Natural killer cell (primary cell): ENCODE measurements around the gene JPT2. TPM values are rescaled to one million over a fixed set of nuclear protein-coding genes. Genes with fewer than 3 reads are reported as not detected.

Experiments
- ATAC-seq, 3 donors: fragments of 150-1000 bp in 2 of 3; fragments of 200-7000 bp in 1 of 3; cut with Tn5 transposase; 1 replicate in 1 of 3; 2 replicates in 2 of 3; pipeline ENCODE4 v1.10.0; 2021; ENCODE audit warnings: mild to moderate bottlenecking in 2 of 3, moderate library complexity in 2 of 3
- DNase-seq, 2 donors: peaks; one replicate each; pipeline versions ENCODE4 v3.0.0 to v3.0.0-alpha.2; 2013 to 2021; ENCODE audit warnings: mixed read lengths in 1 of 2
- H3K27ac ChIP-seq: one replicate; pipeline ENCODE4 v1.5.1; 2013; ENCODE audit warnings: mild to moderate bottlenecking, low read length
- H3K27me3 ChIP-seq: one replicate; pipeline ENCODE4 v1.6.1; 2013; ENCODE audit warnings: low read length; ENCODE audit not compliant: control insufficient read depth, insufficient read depth
- H3K36me3 ChIP-seq: one replicate; pipeline ENCODE4 v1.6.1; 2013; ENCODE audit warnings: low read length; ENCODE audit not compliant: control insufficient read depth, insufficient read depth
- H3K4me1 ChIP-seq: one replicate; pipeline ENCODE4 v1.6.1; 2013; ENCODE audit warnings: low read length; ENCODE audit not compliant: control insufficient read depth, insufficient read depth
- H3K4me3 ChIP-seq: one replicate; pipeline ENCODE4 v1.5.1; 2013; ENCODE audit warnings: low read length
- H3K9me3 ChIP-seq: one replicate; pipeline ENCODE4 v1.6.1; 2013; ENCODE audit warnings: low read length; ENCODE audit not compliant: control insufficient read depth, insufficient read depth
- H3K27ac Mint-ChIP-seq, 2 donors: one replicate each; pipeline ENCODE4 v1.8.0; 2022; ENCODE audit warnings: mild to moderate bottlenecking in 2 of 2, mixed read lengths in 2 of 2, moderate library complexity in 1 of 2
- H3K27me3 Mint-ChIP-seq, 2 donors: one replicate each; pipeline ENCODE4 v1.8.0; 2022; ENCODE audit warnings: low read depth in 2 of 2, mixed read lengths in 2 of 2
- H3K36me3 Mint-ChIP-seq: one replicate; pipeline ENCODE4 v1.8.0; 2022; ENCODE audit warnings: mixed read lengths
- H3K4me1 Mint-ChIP-seq, 2 donors: one replicate each; pipeline ENCODE4 v1.8.0; 2022; ENCODE audit warnings: mixed read lengths in 2 of 2
- H3K4me3 Mint-ChIP-seq: one replicate; pipeline ENCODE4 v1.8.0; 2022; ENCODE audit warnings: mild to moderate bottlenecking, moderate library complexity, mixed read lengths
- H3K9me3 Mint-ChIP-seq, 2 donors: one replicate each; pipeline ENCODE4 v1.8.0; 2022; ENCODE audit warnings: mixed read lengths in 2 of 2
- WGBS: methylation state at CpG from one replicate; pipeline ENCODE4 v1.1.7; 2013; ENCODE audit warnings: missing lambda C conversion rate; ENCODE audit not compliant: insufficient coverage; 5-methylcytosine and 5-hydroxymethylcytosine counted together
- intact Hi-C: fragments of 100-400 bp; cut with micrococcal nuclease; formaldehyde crosslinking; loops from one replicate; pipeline ENCODE4 v1.14.2; 2022
- total RNA-seq, 4 donors: library from RNA; stranded (reverse); fragments of 120-200 nt in 1 of 4; gene quantifications; one replicate each; pipeline versions ENCODE4 v1.2.3 to v1.2.4, GENCODE V29; 2013 to 2022
- TF ChIP-seq, protein P1 (sequence below): fragments of 200-600 bp; IDR thresholded peaks from one replicate; pipeline ENCODE4 v1.8.0; 2022; ENCODE audit warnings: antibody characterized with exemption

Gene JPT2
- total RNA-seq, 3 donors from 2014 or later (not counting 1 experiment from before 2014, with no cell fraction given) = 12.2 to 28.4 (median 14.2) TPM

DNA sequence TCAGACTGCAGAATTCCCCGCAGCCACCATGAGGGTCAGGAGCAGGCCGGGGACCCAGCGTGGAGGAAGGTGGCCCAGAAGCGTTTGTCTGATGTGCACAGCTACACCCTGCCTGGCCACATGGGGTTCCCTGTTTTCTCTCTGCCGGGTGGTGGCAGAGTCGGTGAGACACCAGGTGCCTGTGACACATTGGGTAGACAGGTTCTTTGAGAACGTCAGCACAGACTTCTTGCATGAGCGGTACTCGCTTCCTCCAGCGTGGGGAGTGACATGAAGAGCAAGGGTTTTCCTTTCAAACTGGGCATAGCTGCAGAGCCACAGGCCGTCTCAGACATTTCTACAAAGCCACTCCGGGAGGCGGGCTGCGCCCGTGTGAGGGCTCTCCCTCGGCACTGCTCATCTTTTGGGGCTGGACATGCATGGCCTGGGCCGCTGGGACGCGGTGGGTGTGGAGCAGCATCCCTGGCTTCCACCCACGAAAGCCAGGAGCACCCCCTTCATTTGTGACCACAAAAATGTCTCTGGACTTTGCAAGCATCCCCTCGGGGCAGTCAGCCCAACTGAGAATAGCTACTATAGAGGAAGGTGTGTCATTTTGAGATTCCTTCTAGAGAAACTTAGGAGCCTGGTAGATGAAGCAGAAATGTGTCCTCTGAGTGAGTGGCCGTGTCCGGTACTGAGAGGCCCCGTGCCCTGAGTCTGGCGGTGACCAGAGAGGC is 67.3 kb downstream of the JPT2 start:
- Histone ChIP-seq H3K27me3 (no peaks in the 10 kb centered on the region), H3K36me3 (peaks cover 60% of the 10 kb centered on the region), H3K27ac (no peak overlapping the region), H3K4me1 (no peaks in the 10 kb centered on the region), H3K4me3 (no peak overlapping the region), H3K9me3 (no peaks in the 10 kb centered on the region)
- H3K27me3 Mint-ChIP-seq = no peaks in the 10 kb centered on the region
- H3K4me1 Mint-ChIP-seq = peaks cover 7% of the 10 kb centered on the region in 2 donors
- no peaks in the 10 kb centered on the region for H3K9me3 Mint-ChIP-seq
- intact Hi-C loops = no loop called here
- H3K36me3 Mint-ChIP-seq = peaks cover 5% of the 10 kb centered on the region
- H3K4me3 Mint-ChIP-seq = no peak overlapping the region
- TF ChIP-seq, protein P1, sequence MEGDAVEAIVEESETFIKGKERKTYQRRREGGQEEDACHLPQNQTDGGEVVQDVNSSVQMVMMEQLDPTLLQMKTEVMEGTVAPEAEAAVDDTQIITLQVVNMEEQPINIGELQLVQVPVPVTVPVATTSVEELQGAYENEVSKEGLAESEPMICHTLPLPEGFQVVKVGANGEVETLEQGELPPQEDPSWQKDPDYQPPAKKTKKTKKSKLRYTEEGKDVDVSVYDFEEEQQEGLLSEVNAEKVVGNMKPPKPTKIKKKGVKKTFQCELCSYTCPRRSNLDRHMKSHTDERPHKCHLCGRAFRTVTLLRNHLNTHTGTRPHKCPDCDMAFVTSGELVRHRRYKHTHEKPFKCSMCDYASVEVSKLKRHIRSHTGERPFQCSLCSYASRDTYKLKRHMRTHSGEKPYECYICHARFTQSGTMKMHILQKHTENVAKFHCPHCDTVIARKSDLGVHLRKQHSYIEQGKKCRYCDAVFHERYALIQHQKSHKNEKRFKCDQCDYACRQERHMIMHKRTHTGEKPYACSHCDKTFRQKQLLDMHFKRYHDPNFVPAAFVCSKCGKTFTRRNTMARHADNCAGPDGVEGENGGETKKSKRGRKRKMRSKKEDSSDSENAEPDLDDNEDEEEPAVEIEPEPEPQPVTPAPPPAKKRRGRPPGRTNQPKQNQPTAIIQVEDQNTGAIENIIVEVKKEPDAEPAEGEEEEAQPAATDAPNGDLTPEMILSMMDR = no peak
- DNase-seq (no peak), ATAC-seq (no peak)
- H3K27ac Mint-ChIP-seq = peak overlapping the region in 1 of 2 donors; percentile 32
- WGBS = 94% methylated on average over 25 of the region's 25 CpGs

DNA sequence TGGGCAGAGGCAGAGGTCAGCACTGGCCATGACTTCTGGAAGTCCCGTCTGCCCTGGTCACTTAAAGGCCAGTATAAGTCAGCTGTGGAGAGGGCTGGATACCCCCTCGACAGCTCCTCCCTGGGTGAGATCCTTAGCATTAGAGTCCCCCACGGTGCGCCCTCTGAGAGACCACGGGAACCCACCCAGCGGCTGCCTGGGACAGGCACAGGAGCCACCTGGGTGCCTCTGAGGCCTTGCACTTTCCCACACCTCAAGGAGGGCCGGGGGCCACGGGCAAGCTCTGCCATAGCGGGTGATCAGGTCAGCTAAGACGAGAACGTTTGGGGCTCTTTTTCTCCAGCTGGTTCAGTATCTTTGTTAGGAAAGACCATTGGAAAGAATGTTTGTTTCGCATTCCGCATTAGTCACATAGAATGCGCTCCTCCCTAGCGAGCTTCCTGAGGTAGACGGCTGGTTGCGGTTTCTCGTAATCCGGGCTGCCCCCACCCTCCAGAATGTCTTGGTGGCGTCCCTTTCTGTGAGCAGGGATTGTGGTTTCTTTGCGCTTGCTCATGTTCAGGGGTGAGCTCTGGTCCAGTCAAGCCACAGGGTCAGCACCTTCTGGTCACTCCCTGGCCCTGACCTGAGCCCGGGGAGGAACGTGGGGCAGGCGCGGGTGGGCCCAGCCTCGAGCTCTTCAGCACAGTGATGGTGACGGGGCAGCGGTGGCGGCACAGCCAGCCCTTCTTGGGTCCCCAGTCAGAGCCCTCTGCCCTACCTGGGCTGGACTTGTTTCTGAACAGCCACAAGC is 68.0 kb downstream of the JPT2 start:
- Mint-ChIP-seq H3K4me1 (peaks cover 7% of the 10 kb centered on the region in 2 donors), H3K27me3 (no peaks in the 10 kb centered on the region), H3K9me3 (no peaks in the 10 kb centered on the region), H3K4me3 (no peak overlapping the region), H3K27ac (no peak overlapping the region), H3K36me3 (peaks cover 5% of the 10 kb centered on the region)
- H3K36me3 ChIP-seq = peaks cover 59% of the 10 kb centered on the region
- H3K9me3 ChIP-seq = no peaks in the 10 kb centered on the region
- TF ChIP-seq, protein P1 = no peak
- intact Hi-C loops = no loop called here
- H3K27me3 ChIP-seq = no peaks in the 10 kb centered on the region
- H3K4me3 ChIP-seq = no peak overlapping the region
- no peak overlapping the region for H3K27ac ChIP-seq
- 97% methylated on average over 29 of the region's 29 CpGs for WGBS
- ATAC-seq = no peak
- DNase-seq = no peak
- no peaks in the 10 kb centered on the region for H3K4me1 ChIP-seq

DNA sequence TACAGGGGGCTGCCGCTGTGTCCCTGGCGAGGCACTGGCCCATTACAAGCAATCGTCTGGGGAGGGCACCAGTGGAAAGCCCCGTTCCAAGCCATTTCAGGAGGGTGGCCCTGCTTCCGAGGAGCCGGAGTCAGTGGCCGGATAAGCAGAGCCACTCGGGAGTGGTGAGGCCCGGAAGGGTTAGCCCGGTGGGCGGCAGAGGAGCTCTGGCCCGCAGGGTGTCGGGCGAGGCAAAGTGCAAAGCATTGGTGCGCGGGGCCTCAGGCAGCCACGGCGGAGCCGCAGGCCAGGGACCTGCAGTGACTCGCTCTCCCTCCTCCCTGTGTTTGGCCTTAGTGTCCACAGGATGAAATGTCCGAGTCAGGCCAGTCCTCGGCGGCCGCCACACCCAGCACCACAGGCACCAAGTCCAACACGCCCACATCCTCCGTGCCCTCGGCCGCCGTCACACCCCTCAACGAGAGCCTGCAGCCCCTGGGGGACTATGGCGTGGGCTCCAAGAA is 68.7 kb downstream of the JPT2 start:
- DNase-seq (no peak), ATAC-seq (no peak)
- Histone ChIP-seq H3K27me3 (no peaks in the 10 kb centered on the region), H3K27ac (no peak overlapping the region), H3K9me3 (no peaks in the 10 kb centered on the region), H3K36me3 (peaks cover 57% of the 10 kb centered on the region), H3K4me1 (no peaks in the 10 kb centered on the region), H3K4me3 (no peak overlapping the region)
- no peak overlapping the region for H3K27ac Mint-ChIP-seq
- H3K27me3 Mint-ChIP-seq = no peaks in the 10 kb centered on the region
- H3K4me3 Mint-ChIP-seq = no peak overlapping the region
- peaks cover 7% of the 10 kb centered on the region in 2 donors for H3K4me1 Mint-ChIP-seq
- H3K9me3 Mint-ChIP-seq = no peaks in the 10 kb centered on the region
- TF ChIP-seq, protein P1 = no peak
- WGBS = 97% methylated on average over 31 of the region's 31 CpGs
- H3K36me3 Mint-ChIP-seq = peaks cover 5% of the 10 kb centered on the region
- intact Hi-C loops = no loop called here
